Measurements from ENCODE around the gene LYPD1. TPM values are rescaled to one million over a fixed set of nuclear protein-coding genes. Genes with fewer than 3 reads are reported as not detected.

LYPD1 gene
- total RNA-seq, 1 experiment from 2014 or later: 0.21 TPM

DNA sequence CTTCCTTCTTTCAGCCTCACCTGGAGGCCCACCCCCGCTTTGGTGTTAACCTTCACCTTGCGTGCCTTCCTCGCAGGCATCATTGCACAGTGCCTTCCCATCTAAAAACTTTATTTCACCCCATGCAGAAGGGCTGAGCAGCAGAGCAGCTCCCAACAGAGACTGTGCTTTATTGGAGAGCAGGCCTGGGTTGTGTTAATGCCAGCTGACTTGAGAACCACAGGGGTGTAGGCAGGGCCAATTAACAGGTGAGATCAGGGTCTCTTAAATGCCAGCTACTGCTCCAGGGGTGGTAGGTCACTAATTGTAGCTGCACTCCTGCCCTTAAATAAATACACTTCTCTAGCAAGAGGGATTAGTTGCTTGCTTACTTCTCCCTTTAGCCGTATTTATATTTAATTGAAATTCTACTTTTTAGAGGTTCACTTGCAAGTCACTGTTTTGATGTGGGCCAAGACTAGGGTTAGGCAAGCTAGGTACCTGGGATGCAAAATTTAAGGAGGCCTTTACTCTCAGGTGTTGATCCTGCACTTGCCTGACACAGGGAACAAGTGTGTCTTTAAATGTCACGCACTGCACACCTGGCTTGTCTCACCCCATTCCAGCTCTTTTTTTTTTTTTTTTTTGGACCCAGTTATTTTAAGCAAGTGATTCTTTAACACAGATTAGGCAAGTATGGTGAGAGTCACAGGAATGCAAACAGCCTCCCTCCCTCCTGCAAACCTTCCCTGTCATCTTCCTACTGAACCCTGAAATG is 54.5 kb downstream of the LYPD1 start:
- Histone ChIP-seq H3K27ac (ENCODE audit: low read length) (no peak overlapping the region), H3K4me3 (ENCODE audit: low read depth in 2 of 2, low read length in 2 of 2) (no peak overlapping the region), H3K9me3 (ENCODE audit: control insufficient read depth, insufficient read depth, low read depth, low read length) (no peaks in the 10 kb centered on the region), H3K27me3 (ENCODE audit: control insufficient read depth, insufficient read depth, low read length) (no peaks in the 10 kb centered on the region), H3K4me1 (ENCODE audit: control insufficient read depth, insufficient read depth, low read length) (no peaks in the 10 kb centered on the region), H3K36me3 (ENCODE audit: control insufficient read depth, insufficient read depth, low read length) (no peaks in the 10 kb centered on the region)
- CTCF ChIA-PET: no interaction called here
- in situ Hi-C loops (cut with HindIII; ENCODE audit: low pct_unique_long_range_greater_than_20kb, low sequenced_read_pairs): no loop called here
- BruUV-seq (replicated peaks): no TSS peak
- intact Hi-C loops (cut with micrococcal nuclease; ENCODE audit: unreplicated experiment): no loop called here
- no peak for ATAC-seq
- TF ChIP-seq SIN3A (IDR thresholded peaks at IDR 0.05; ENCODE audit: borderline replicate concordance, insufficient read depth, low read depth, low read length) (no peak), TCF7L2 (IDR thresholded peaks at IDR 0.05; ENCODE audit: low read depth, low read length) (no peak), CTCF (IDR thresholded peaks at IDR 0.05) (no peak)
- TF ChIP-seq, protein P1, sequence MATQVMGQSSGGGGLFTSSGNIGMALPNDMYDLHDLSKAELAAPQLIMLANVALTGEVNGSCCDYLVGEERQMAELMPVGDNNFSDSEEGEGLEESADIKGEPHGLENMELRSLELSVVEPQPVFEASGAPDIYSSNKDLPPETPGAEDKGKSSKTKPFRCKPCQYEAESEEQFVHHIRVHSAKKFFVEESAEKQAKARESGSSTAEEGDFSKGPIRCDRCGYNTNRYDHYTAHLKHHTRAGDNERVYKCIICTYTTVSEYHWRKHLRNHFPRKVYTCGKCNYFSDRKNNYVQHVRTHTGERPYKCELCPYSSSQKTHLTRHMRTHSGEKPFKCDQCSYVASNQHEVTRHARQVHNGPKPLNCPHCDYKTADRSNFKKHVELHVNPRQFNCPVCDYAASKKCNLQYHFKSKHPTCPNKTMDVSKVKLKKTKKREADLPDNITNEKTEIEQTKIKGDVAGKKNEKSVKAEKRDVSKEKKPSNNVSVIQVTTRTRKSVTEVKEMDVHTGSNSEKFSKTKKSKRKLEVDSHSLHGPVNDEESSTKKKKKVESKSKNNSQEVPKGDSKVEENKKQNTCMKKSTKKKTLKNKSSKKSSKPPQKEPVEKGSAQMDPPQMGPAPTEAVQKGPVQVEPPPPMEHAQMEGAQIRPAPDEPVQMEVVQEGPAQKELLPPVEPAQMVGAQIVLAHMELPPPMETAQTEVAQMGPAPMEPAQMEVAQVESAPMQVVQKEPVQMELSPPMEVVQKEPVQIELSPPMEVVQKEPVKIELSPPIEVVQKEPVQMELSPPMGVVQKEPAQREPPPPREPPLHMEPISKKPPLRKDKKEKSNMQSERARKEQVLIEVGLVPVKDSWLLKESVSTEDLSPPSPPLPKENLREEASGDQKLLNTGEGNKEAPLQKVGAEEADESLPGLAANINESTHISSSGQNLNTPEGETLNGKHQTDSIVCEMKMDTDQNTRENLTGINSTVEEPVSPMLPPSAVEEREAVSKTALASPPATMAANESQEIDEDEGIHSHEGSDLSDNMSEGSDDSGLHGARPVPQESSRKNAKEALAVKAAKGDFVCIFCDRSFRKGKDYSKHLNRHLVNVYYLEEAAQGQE (IDR thresholded peaks at IDR 0.05; ENCODE audit: insufficient read depth in 1 of 2, low read depth in 2 of 2, low read length in 1 of 2): no peak
- no peak for DNase-seq (ENCODE audit: low read depth, low spot score)
- POLR2A ChIA-PET: interaction anchor here (0.6 kb wide), 1 partner anchor 44 kb away, joined by 8 read pairs; no protein-coding TSS in a partner anchor

DNA sequence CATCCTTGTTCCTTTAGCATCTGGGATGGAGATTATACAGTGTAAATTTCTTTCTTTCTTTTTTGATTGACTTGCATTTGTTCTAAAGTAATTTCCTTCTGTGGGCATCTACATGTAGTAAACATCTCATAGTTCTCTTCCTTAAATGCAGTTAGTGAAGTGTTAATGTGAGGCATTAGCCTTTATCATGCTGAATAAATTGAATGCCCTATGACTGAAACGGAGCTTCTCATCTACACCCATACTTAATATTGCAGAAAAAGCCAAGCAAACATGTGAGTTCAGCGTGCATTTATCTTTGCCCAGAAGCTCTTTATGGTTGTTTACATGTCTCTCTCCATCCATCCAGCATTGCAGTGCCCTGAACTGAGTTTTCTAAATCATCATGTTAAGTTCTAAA is 58.3 kb downstream of the LYPD1 start:
- Histone ChIP-seq H3K9me3 (ENCODE audit: control insufficient read depth, insufficient read depth, low read depth, low read length) (no peaks in the 10 kb centered on the region), H3K27me3 (ENCODE audit: control insufficient read depth, insufficient read depth, low read length) (no peaks in the 10 kb centered on the region), H3K36me3 (ENCODE audit: control insufficient read depth, insufficient read depth, low read length) (no peaks in the 10 kb centered on the region), H3K27ac (ENCODE audit: low read length) (no peak overlapping the region), H3K4me1 (ENCODE audit: control insufficient read depth, insufficient read depth, low read length) (no peaks in the 10 kb centered on the region), H3K4me3 (ENCODE audit: low read depth in 2 of 2, low read length in 2 of 2) (no peak overlapping the region)
- TF ChIP-seq, protein P1 (IDR thresholded peaks at IDR 0.05; ENCODE audit: insufficient read depth in 1 of 2, low read depth in 2 of 2, low read length in 1 of 2): no peak
- TF ChIP-seq POLR2AphosphoS5 (IDR thresholded peaks at IDR 0.05; ENCODE audit: low read depth, low read length) (no peak), SIN3A (IDR thresholded peaks at IDR 0.05; ENCODE audit: borderline replicate concordance, insufficient read depth, low read depth, low read length) (no peak), CTCF (IDR thresholded peaks at IDR 0.05) (no peak), TCF7L2 (IDR thresholded peaks at IDR 0.05; ENCODE audit: low read depth, low read length) (no peak)
- no peak for DNase-seq (ENCODE audit: low read depth, low spot score)
- ChIA-PET CTCF (no interaction called here), POLR2A (no interaction called here)
- in situ Hi-C loops (cut with HindIII; ENCODE audit: low pct_unique_long_range_greater_than_20kb, low sequenced_read_pairs) (no loop called here), intact Hi-C loops (cut with micrococcal nuclease; ENCODE audit: unreplicated experiment) (no loop called here)
- no TSS peak for BruUV-seq (replicated peaks)
- ATAC-seq: no peak

Measured in Panc1 (cell line).